GM23248 (cell line): ENCODE data around the gene SHC1.

Source experiments
- EZH2 ChIP-seq: fragments of 200-600 bp; sonication (generic); IDR thresholded peaks from 2 replicates; pipeline ENCODE4 v1.6.1; 2018; ENCODE audit warnings: antibody characterized with exemption, mild to moderate bottlenecking; ENCODE audit not compliant: insufficient read depth, poor library complexity, severe bottlenecking
- EZH2phosphoT487 ChIP-seq: fragments of 200-600 bp; sonication (generic); IDR thresholded peaks from 2 replicates; pipeline ENCODE4 v1.6.1; 2018; ENCODE audit warnings: antibody characterized with exemption, moderate library complexity, mild to moderate bottlenecking, low read depth; ENCODE audit not compliant: insufficient read depth

GRCh38 chr1:154990276-154990675 lies 19.7 kb upstream of the SHC1 start:
- TF ChIP-seq EZH2phosphoT487 (no peak), EZH2 (no peak)
